Activated T-cell treated with anti-CD3 and anti-CD28 coated beads, Interleukin-2, amount 50 U/mL, for 24 hours (primary cell): ENCODE measurements around the gene CGB3.
A peak's percentile ranks its signal among the peaks of the same experiment; 100 is the strongest.

Experiments
- DNase-seq: peaks from one replicate; pipeline ENCODE4 v3.0.0-alpha.2; 2020
- H3K27ac Mint-ChIP-seq: 2 replicates; pipeline ENCODE4 v1.8.0; 2020; ENCODE audit warnings: mild to moderate bottlenecking, mixed read lengths
- H3K27me3 Mint-ChIP-seq: 2 replicates; pipeline ENCODE4 v1.8.0; 2020; ENCODE audit warnings: mixed read lengths
- H3K36me3 Mint-ChIP-seq: 2 replicates; pipeline ENCODE4 v1.8.0; 2020; ENCODE audit warnings: low read depth, mixed read lengths
- H3K4me1 Mint-ChIP-seq: 2 replicates; pipeline ENCODE4 v1.8.0; 2020; ENCODE audit warnings: low read depth, mixed read lengths
- H3K4me3 Mint-ChIP-seq: 2 replicates; pipeline ENCODE4 v1.8.0; 2020; ENCODE audit warnings: mild to moderate bottlenecking, moderate library complexity, mixed read lengths
- H3K9me3 Mint-ChIP-seq: 2 replicates; pipeline ENCODE4 v1.8.0; 2020; ENCODE audit warnings: mixed read lengths

CGB3 gene

DNA sequence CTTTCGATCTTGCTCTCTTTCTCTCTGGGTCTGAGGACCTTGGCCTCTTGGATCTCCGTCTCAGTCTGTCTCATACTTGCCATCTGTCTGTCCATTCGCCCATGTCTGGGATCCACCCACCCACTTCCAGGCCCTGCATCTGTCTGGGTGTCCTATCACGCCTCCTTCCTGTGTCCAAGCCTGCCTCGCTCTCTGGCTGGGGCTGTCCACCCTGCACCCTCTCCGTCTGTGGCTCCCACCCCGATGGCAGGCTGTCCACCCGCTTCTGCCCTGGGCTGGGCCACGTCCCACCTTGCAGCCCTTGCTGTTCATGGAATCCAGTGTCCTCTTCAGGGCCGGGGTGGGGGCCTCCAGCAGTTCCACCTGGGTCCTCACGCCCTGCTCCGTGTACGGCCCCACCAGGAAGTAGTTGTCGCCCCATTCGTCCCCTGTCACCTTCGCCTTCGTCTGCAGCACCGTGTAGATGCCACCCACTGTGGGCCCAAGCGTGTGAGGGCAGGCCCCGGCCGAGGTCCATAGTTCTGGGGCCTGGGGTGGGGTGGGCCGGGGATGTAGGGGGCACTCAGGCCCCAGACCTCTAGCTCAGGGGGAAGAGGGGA, 33.0 kb downstream of the CGB3 start:
- Mint-ChIP-seq H3K9me3 (no peaks in the 10 kb centered on the region), H3K27ac (peak overlapping the region; percentile 71), H3K4me3 (peak overlapping the region; percentile 10), H3K36me3 (peaks cover 65% of the 10 kb centered on the region), H3K4me1 (peaks cover 60% of the 10 kb centered on the region), H3K27me3 (no peaks in the 10 kb centered on the region)
- no peak for DNase-seq

- DNase-seq = no peak
- Mint-ChIP-seq H3K36me3 (peaks cover 69% of the 10 kb centered on the region), H3K9me3 (no peaks in the 10 kb centered on the region), H3K27ac (peak overlapping the region; percentile 39), H3K4me1 (peaks cover 57% of the 10 kb centered on the region), H3K27me3 (no peaks in the 10 kb centered on the region), H3K4me3 (no peak overlapping the region)
Observed at GRCh38 chr19:48990400-48990799, 33.7 kb downstream of the CGB3 start.

DNA sequence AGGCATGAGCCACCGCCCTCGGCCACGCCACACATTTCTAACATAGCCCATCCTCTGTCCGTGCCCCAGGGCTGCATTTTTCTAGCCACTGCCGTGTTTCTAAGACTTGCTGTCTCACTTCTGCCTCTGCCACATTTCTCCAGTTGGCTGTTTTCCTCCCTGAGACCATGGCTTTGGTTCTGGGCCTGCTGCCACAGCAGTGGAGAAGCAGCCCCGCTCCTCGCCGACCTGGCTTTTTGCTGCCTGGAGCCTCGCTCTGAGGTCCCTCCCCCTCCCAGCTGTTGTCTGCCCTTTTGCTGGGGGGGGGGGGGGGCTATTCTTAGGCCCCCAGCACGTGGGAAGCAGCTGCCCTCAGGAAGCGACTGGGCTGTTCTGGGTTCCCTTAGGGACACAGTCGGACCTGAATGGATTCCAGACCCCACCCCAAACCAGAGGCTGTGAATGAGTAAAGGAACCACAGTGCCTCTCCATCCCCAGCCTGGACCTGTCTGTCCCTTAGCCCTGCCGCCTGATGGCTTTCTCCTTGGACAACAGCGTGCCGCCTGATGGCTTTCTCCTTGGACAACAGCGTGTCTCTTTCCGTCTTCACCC, 34.3 kb downstream of the CGB3 start:
- H3K9me3 Mint-ChIP-seq = no peaks in the 10 kb centered on the region
- DNase-seq = no peak
- peaks cover 51% of the 10 kb centered on the region for H3K4me1 Mint-ChIP-seq
- H3K4me3 Mint-ChIP-seq = no peak overlapping the region
- H3K27ac Mint-ChIP-seq = peak overlapping the region; percentile 39
- peaks cover 69% of the 10 kb centered on the region for H3K36me3 Mint-ChIP-seq
- H3K27me3 Mint-ChIP-seq = no peaks in the 10 kb centered on the region

DNA sequence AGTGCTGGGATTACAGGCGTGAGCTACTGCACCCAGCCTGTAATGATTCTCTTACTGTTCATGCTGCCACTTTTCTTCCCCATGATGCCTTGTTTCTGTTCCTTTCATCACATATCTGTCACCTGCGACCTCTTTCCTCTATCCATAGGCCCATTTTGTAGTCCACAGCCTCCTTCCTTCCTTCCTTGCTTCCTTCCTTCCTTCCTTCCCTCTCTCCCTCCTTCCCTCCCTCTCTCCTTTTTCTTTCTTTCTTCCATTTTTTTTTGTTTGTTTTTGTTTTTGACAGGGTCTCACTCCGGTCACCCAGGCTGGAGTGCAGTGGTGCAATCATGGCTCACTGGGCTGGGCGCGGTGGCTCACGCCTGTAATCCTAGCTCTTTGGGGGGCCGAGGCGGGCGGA, 35.3 kb downstream of the CGB3 start:
- Mint-ChIP-seq H3K27me3 (no peaks in the 10 kb centered on the region), H3K4me3 (no peak overlapping the region), H3K4me1 (peaks cover 44% of the 10 kb centered on the region), H3K9me3 (no peaks in the 10 kb centered on the region), H3K27ac (no peak overlapping the region), H3K36me3 (peaks cover 66% of the 10 kb centered on the region)
- no peak for DNase-seq

DNA sequence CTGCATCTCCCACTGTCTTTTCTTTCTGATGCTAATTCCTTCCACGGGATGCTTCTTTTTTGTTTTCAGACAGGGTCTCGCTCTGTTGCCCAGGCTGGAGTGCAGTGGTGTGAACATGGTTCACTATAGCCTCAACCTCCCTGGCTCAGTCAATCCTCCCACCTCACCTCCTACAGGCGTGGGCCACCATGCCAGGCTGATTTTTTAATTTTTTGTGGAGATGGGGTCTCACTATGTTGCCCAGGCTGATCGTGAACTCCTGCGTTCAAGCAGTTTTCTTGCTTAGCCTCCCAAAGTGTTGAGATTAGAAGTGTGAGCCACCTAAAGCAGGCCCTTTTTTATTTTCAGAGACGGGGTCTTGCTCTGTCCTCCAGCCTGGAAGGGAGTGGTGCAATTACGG, 35.8 kb downstream of the CGB3 start:
- H3K36me3 Mint-ChIP-seq = peaks cover 69% of the 10 kb centered on the region
- no peak for DNase-seq
- peaks cover 42% of the 10 kb centered on the region for H3K4me1 Mint-ChIP-seq
- no peaks in the 10 kb centered on the region for H3K9me3 Mint-ChIP-seq
- H3K27ac Mint-ChIP-seq = peak overlapping the region; percentile 65
- no peaks in the 10 kb centered on the region for H3K27me3 Mint-ChIP-seq
- no peak overlapping the region for H3K4me3 Mint-ChIP-seq

DNA sequence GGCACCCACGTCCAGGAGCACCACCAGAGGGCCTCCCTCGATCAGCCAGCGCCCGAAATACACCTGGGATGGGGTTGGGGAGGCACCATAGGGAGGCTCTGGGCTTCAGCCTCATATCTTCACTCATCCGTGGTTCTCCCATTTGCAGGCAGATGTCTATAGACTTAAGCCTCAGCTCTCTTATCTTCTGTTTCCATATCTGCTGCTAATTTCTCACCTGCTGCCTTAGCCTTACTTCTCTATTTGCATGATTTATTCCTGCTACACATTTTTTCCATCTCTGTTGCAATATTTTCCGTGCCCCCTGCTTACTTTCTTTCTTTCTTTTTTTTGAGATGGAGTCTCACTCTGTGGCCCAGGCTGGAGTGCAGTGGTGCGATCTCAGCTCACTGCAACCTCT, 36.8 kb downstream of the CGB3 start:
- Mint-ChIP-seq H3K27me3 (no peaks in the 10 kb centered on the region), H3K4me3 (no peak overlapping the region), H3K27ac (peak overlapping the region; percentile 65), H3K36me3 (peaks cover 71% of the 10 kb centered on the region), H3K9me3 (no peaks in the 10 kb centered on the region), H3K4me1 (peaks cover 37% of the 10 kb centered on the region)
- DNase-seq = no peak

DNA sequence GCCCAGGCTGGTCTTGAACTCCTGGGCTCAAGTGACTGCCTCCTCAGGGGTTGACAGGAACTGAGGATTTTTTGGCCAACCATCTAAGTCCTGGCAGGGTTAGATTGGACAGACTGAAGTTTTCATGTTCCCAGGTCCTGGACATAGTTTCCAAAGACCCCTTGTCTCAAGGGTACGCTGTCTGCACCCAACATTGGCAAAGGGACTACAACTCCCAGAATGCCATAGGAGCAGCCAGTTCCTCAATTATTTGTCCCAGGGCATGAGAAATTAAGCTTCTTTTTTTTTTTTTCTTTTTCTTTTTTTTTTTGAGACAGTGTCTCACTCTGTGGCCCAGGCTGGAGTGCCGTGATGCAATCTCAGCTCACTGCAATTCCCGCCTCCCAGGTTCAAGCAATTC, 37.9 kb downstream of the CGB3 start:
- DNase-seq = no peak
- Mint-ChIP-seq H3K27me3 (no peaks in the 10 kb centered on the region), H3K36me3 (peaks cover 77% of the 10 kb centered on the region), H3K27ac (no peak overlapping the region), H3K4me1 (peaks cover 30% of the 10 kb centered on the region), H3K9me3 (no peaks in the 10 kb centered on the region), H3K4me3 (no peak overlapping the region)

DNA sequence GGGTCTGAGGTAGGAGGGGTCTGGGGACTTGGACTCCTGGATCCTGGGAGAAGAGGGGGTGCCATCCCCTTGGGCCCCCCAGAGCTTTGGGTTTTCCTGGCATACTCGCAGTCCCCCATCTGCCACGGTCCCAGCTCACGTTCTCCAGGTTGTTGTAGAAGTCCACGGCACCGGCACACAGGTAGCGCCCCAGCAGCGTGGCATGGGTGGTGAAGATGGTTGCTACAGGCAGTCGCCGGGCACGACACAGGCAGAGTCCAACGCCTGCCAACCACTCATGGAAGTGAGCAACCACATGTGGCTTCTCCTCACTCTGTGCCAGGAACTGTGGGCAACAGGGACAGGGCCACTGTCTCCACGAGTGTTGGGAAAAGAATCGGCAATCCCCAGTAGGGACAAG, 38.4 kb downstream of the CGB3 start:
- peaks cover 74% of the 10 kb centered on the region for H3K36me3 Mint-ChIP-seq
- no peaks in the 10 kb centered on the region for H3K9me3 Mint-ChIP-seq
- H3K4me3 Mint-ChIP-seq = no peak overlapping the region
- no peaks in the 10 kb centered on the region for H3K27me3 Mint-ChIP-seq
- H3K4me1 Mint-ChIP-seq = peaks cover 26% of the 10 kb centered on the region
- no peak overlapping the region for H3K27ac Mint-ChIP-seq
- no peak for DNase-seq

DNA sequence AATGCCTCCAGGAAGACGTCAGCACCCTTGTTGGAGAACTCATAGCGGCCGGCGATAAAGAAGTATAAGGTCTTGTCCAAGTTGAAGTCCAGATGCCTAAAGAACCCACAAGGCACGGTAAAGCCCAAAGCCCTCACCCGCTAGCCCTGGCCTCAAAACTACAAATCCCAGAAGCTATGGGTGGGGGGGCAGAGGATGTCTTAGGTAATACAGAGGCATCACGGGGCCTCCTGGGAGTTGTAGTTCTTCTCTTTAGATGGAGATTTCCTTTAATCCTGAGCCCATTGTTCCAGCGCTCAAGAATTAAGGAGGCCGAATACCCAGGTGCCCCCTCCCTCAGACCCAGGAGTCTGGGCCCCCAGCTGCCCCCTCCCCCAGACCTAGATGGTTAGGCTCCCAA, 41.9 kb downstream of the CGB3 start:
- H3K4me3 Mint-ChIP-seq = no peak overlapping the region
- H3K4me1 Mint-ChIP-seq = peaks cover 17% of the 10 kb centered on the region
- DNase-seq = no peak
- H3K9me3 Mint-ChIP-seq = no peaks in the 10 kb centered on the region
- peaks cover 70% of the 10 kb centered on the region for H3K36me3 Mint-ChIP-seq
- H3K27me3 Mint-ChIP-seq = no peaks in the 10 kb centered on the region
- no peak overlapping the region for H3K27ac Mint-ChIP-seq

DNA sequence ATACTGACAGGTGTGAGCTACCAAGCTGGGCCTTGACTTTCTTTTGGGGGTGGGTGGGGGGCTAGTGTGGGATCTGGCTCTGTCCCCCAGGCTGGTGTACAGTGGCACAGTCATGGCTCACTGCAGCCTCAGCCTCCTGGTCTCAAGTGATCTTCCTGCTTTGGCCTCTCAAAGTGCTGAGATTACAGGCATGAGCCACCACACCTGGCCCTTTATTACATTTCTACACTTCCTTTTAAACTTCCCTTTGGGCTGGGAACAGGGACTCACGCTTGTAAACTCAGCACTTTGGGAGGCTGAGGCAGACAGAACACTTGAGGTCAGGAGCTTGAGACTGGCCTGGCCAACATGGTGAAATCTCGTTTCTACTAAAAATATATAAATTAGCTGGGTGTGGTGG, 47.1 kb downstream of the CGB3 start:
- Mint-ChIP-seq H3K4me1 (peaks cover 10% of the 10 kb centered on the region), H3K27me3 (no peaks in the 10 kb centered on the region), H3K4me3 (no peak overlapping the region), H3K36me3 (peaks cover 60% of the 10 kb centered on the region), H3K27ac (no peak overlapping the region), H3K9me3 (no peaks in the 10 kb centered on the region)
- no peak for DNase-seq

DNA sequence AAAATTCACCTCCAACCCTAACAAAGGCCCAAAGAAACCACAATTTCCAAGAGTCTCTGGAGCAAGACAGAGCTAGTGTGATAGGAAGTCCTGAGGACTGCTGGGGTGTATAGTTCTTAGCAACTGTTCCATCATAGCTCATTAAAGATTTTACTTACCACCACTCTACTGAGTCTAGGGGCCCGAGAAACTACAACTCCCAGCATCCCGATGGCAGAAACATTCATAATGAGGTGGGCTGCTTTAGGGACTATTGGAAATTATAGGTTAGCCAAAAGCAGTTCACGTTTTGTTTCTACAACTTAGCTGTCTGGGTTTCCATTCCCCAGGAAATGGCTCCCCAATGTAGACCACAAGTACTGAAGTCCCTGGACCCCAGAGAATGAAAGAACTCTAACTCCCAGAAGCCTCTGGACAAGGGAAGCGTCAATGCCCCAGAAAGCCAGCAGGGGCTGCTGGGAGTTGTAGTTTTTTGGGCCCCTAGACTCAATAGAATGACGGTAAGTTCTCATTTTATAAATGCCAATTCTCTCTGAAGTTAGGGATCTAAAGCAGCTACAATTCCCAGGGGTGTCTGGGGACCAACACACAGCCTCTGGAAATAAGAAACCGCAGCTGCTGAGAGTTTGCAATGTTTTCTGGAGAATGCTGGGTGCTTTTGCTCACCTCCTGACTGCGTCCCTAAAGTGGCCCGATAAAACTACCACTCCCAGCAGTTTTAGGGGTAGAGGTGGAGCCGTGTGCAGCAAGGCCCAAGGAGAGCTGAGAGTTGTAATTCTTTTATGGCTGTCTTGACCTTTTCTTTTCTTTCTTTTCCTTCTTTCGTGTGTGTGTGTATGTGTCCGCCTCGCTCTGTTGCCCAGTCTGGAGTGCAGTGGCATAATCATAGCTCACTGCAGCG, 47.9 kb downstream of the CGB3 start:
- H3K27me3 Mint-ChIP-seq = no peaks in the 10 kb centered on the region
- H3K4me1 Mint-ChIP-seq = peaks cover 10% of the 10 kb centered on the region
- DNase-seq = no peak
- H3K36me3 Mint-ChIP-seq = peaks cover 54% of the 10 kb centered on the region
- H3K9me3 Mint-ChIP-seq = no peaks in the 10 kb centered on the region
- no peak overlapping the region for H3K4me3 Mint-ChIP-seq
- peak overlapping the region; percentile 44 for H3K27ac Mint-ChIP-seq
